Endothelial cell of umbilical vein (primary cell): Measurements from ENCODE around the gene PLPP1. TPM values are rescaled to one million over a fixed set of nuclear protein-coding genes. Genes with fewer than 3 reads are reported as not detected.

Experiments
- BruUV-seq: library from RNA; stranded (reverse); fragments of 400-500 nt; replicated peaks from 2 replicates; lab custom pipeline; 2021; lab: Mats Ljungman, UMichigan
- CTCF ChIA-PET: fragments of 300-600, 350-600 bp; sonication (Branson Sonifier 250); formaldehyde crosslinking; loops from one replicate; lab custom pipeline; 2021; ENCODE audit warnings: antibody characterized with exemption, inconsistent platforms; lab: Charles Lee
- POLR2A ChIA-PET: fragments of 300-600, 350-600 bp; sonication (Branson Sonifier 250); formaldehyde crosslinking; loops from one replicate; lab custom pipeline; 2021; ENCODE audit warnings: antibody characterized with exemption, inconsistent platforms; lab: Charles Lee
- DNase-seq: peaks from one replicate; pipeline ENCODE4 v3.0.0-alpha.2; 2011; ENCODE audit warnings: low read depth, low spot score
- FAIRE-seq: peaks from 2 replicates; lab custom pipeline; 2011; peaks lifted over from hg19 to GRCh38; lab: Jason Lieb, UNC
- H2AFZ ChIP-seq: 2 replicates; pipeline ENCODE4 v1.6.0; 2012; ENCODE audit warnings: low read depth, low read length, control low read depth, inconsistent platforms
- H3K27ac ChIP-seq: 2 replicates; pipeline ENCODE4 v1.5.1; 2011; ENCODE audit warnings: low read depth, mild to moderate bottlenecking, control low read depth, low read length, moderate library complexity; ENCODE audit not compliant: insufficient read depth
- H3K27me3 ChIP-seq, 2 experiments: 2 replicates each; pipeline versions ENCODE4 v1.6.0 to v1.6.1; 2011; ENCODE audit warnings: low read length in 2 of 2, mixed read lengths in 1 of 2; ENCODE audit not compliant: control insufficient read depth in 2 of 2, insufficient read depth in 2 of 2
- H3K36me3 ChIP-seq, 2 experiments: 2 replicates in 1 of 2; 3 replicates in 1 of 2; pipeline ENCODE4 v1.5.1; 2011; ENCODE audit warnings: low read length in 2 of 2, mild to moderate bottlenecking in 1 of 2, moderate library complexity in 1 of 2; ENCODE audit not compliant: control insufficient read depth in 2 of 2, insufficient read depth in 2 of 2; ENCODE audit errors: extremely low read depth in 1 of 2
- H3K4me1 ChIP-seq: 3 replicates; pipeline ENCODE4 v1.5.1; 2011; ENCODE audit warnings: mild to moderate bottlenecking, low read length; ENCODE audit not compliant: control insufficient read depth, insufficient read depth; ENCODE audit errors: extremely low read depth
- H3K4me2 ChIP-seq: 2 replicates; pipeline ENCODE4 v1.6.1; 2011; ENCODE audit warnings: low read length, control low read depth, mixed read lengths; ENCODE audit not compliant: insufficient read depth
- H3K4me3 ChIP-seq, 3 experiments: fragments of 200-600 bp in 1 of 3; sonication (generic), shearing (Covaris generic) in 1 of 3; replicated peaks in 1 of 3; 2 replicates each; pipeline ENCODE4 v1.5.1; 2011 to 2016; ENCODE audit warnings: control low read depth in 3 of 3, low read length in 3 of 3, mild to moderate bottlenecking in 2 of 3, inconsistent platforms in 1 of 3, low read depth in 1 of 3, moderate library complexity in 1 of 3; ENCODE audit not compliant: insufficient read depth in 1 of 3
- H3K79me2 ChIP-seq: 2 replicates; pipeline ENCODE4 v1.6.0; 2012; ENCODE audit warnings: low read length, inconsistent platforms; ENCODE audit not compliant: control insufficient read depth, insufficient read depth
- H3K9ac ChIP-seq: replicated peaks from 2 replicates; pipeline ENCODE3; 2011; ENCODE audit warnings: low read length, control low read depth; ENCODE audit not compliant: insufficient read depth; ENCODE audit errors: extremely low read depth
- H3K9me1 ChIP-seq: replicated peaks from 3 replicates; pipeline ENCODE4 v1.6.0; 2011; ENCODE audit warnings: mild to moderate bottlenecking, low read length; ENCODE audit not compliant: control insufficient read depth, insufficient read depth; ENCODE audit errors: extremely low read depth
- H3K9me3 ChIP-seq: replicated peaks from 2 replicates; pipeline ENCODE4 v1.5.1; 2012; ENCODE audit warnings: low read length, inconsistent platforms; ENCODE audit not compliant: control insufficient read depth, insufficient read depth
- H4K20me1 ChIP-seq: replicated peaks from 2 replicates; pipeline ENCODE3; 2011; ENCODE audit warnings: mild to moderate bottlenecking, low read length; ENCODE audit not compliant: control insufficient read depth, insufficient read depth; ENCODE audit errors: extremely low read depth
- EZH2 ChIP-seq: IDR thresholded peaks from 2 replicates; pipeline ENCODE4 v1.6.1; 2012; ENCODE audit warnings: borderline replicate concordance, low read depth, mild to moderate bottlenecking, moderate library complexity, low read length, inconsistent platforms; ENCODE audit not compliant: severe bottlenecking
- FOS ChIP-seq: IDR thresholded peaks from 2 replicates; pipeline ENCODE4 v1.6.1; 2011; ENCODE audit warnings: mild to moderate bottlenecking, low read length, moderate library complexity, borderline replicate concordance; ENCODE audit not compliant: insufficient read depth
- GATA2 ChIP-seq: IDR thresholded peaks from 2 replicates; pipeline ENCODE4 v1.7.0; 2011; ENCODE audit warnings: low read depth, mild to moderate bottlenecking, moderate library complexity, mixed read lengths, low read length; ENCODE audit not compliant: insufficient read length, insufficient read depth
- JUN ChIP-seq: IDR thresholded peaks from 2 replicates; pipeline ENCODE4 v1.6.1; 2011; ENCODE audit warnings: borderline replicate concordance, low read depth; ENCODE audit not compliant: insufficient read length, insufficient read depth
- MYC ChIP-seq: IDR thresholded peaks from one replicate; pipeline ENCODE4 v1.6.1; 2011; ENCODE audit warnings: mild to moderate bottlenecking, low read depth, low read length
- POLR2A ChIP-seq: IDR thresholded peaks from 2 replicates; pipeline ENCODE4 v1.6.1; 2012; ENCODE audit warnings: low read depth, mild to moderate bottlenecking, control low read depth, low read length
- dilution Hi-C: fragments of 300-500 bp; cut with MboI; formaldehyde crosslinking; loops from one replicate; pipeline ENCODE4 v1.15.0; 2019; ENCODE audit warnings: low sequenced_read_pairs; ENCODE audit not compliant: extremely low pct_ligation_motif_present
- intact Hi-C: fragments of 100-400 bp; cut with micrococcal nuclease; formaldehyde crosslinking; loops from one replicate; pipeline ENCODE4 v1.10.0; 2022
- polyA plus RNA-seq, 4 experiments: library from polyadenylated mRNA; depleted of rRNA in 3 of 4; stranded (reverse) in 3 of 4; unstranded in 1 of 4; fragments of >200 nt; gene quantifications; 2 replicates each; pipeline versions ENCODE4 v1.2.1 to v1.2.3, GENCODE V29; 2011 to 2012; ENCODE audit warnings: missing spikeins in 1 of 4
- total RNA-seq: library from RNA; stranded (reverse); gene quantifications from 2 replicates; pipeline ENCODE4 v1.2.3, GENCODE V29; 2021
- TF ChIP-seq, protein P1 (sequence below): IDR thresholded peaks from 2 replicates; pipeline ENCODE4 v1.6.1; 2011; ENCODE audit not compliant: insufficient read depth, insufficient read length
- TF ChIP-seq, protein P2 (sequence below), 2 donors: IDR thresholded peaks; 1 replicate in 1 of 2; 2 replicates in 1 of 2; pipeline ENCODE4 v1.5.1; 2011; ENCODE audit warnings: low read length in 2 of 2, mild to moderate bottlenecking in 2 of 2, moderate library complexity in 2 of 2, control low read depth in 1 of 2, inconsistent platforms in 1 of 2, low read depth in 1 of 2; ENCODE audit not compliant: insufficient read depth in 1 of 2; ENCODE audit errors: extremely low read depth in 1 of 2

PLPP1 gene
- total and polyA plus RNA-seq, 2 donors (not counting 3 experiments of a cell fraction or from before 2014, with no cell fraction given): 14.3 to 25.9 TPM

DNA sequence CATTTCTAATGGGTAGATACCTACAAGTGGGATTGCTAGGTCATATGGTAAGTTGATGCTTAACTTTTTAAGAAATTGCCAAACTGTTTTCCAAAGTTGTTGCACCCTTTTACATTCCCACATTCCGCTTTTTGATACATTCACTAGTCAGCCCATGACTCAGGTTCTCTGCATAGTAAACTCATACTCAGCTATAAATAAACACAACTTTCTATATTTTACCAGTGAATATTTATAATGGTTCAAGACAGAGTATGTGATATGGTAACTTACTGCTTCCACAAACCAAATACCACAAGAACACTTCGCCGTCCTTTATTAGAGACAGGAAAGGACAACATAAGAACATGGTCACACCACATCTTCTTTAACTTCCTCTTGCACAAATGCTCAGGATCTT is 54.0 kb downstream of the PLPP1 start:
- no peaks in the 10 kb centered on the region for H3K27me3 ChIP-seq
- no peaks in the 10 kb centered on the region for H3K79me2 ChIP-seq
- no peak overlapping the region for H3K9ac ChIP-seq
- POLR2A ChIA-PET: no interaction called here
- H3K9me3 ChIP-seq: no peaks in the 10 kb centered on the region
- CTCF ChIA-PET: no interaction called here
- no peaks in the 10 kb centered on the region for H3K4me1 ChIP-seq
- DNase-seq: no peak
- no peaks in the 10 kb centered on the region for H3K9me1 ChIP-seq
- TF ChIP-seq EZH2 (no peak), POLR2A (no peak), MYC (no peak), GATA2 (no peak), FOS (no peak), JUN (no peak)
- TF ChIP-seq, protein P1, sequence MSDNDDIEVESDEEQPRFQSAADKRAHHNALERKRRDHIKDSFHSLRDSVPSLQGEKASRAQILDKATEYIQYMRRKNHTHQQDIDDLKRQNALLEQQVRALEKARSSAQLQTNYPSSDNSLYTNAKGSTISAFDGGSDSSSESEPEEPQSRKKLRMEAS: no peak
- TF ChIP-seq, protein P2, sequence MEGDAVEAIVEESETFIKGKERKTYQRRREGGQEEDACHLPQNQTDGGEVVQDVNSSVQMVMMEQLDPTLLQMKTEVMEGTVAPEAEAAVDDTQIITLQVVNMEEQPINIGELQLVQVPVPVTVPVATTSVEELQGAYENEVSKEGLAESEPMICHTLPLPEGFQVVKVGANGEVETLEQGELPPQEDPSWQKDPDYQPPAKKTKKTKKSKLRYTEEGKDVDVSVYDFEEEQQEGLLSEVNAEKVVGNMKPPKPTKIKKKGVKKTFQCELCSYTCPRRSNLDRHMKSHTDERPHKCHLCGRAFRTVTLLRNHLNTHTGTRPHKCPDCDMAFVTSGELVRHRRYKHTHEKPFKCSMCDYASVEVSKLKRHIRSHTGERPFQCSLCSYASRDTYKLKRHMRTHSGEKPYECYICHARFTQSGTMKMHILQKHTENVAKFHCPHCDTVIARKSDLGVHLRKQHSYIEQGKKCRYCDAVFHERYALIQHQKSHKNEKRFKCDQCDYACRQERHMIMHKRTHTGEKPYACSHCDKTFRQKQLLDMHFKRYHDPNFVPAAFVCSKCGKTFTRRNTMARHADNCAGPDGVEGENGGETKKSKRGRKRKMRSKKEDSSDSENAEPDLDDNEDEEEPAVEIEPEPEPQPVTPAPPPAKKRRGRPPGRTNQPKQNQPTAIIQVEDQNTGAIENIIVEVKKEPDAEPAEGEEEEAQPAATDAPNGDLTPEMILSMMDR (IDR thresholded peaks at IDR 0.05; ENCODE audit: extremely low read depth in 1 of 2, insufficient read depth in 1 of 2, low read depth in 1 of 2, low read length in 2 of 2): no peak
- intact Hi-C loops: no loop called here
- H3K4me3 ChIP-seq: no peak overlapping the region
- no peak overlapping the region for H2AFZ ChIP-seq
- no peaks in the 10 kb centered on the region for H4K20me1 ChIP-seq
- BruUV-seq: no TSS peak
- no peak overlapping the region for H3K27ac ChIP-seq
- no peak overlapping the region for H3K4me2 ChIP-seq
- H3K36me3 ChIP-seq: no peaks in the 10 kb centered on the region
- dilution Hi-C loops: no loop called here
- FAIRE-seq: no peak
